Suprapubic skin (tissue), 4 donors: ENCODE data around the gene STX7. TPM values are rescaled to one million over a fixed set of nuclear protein-coding genes. Genes with fewer than 3 reads are reported as not detected.

Source experiments
- DNase-seq, 2 donors: peaks; one replicate each; pipeline ENCODE4 v3.0.0-alpha.2; 2019; ENCODE audit warnings: low spot score in 2 of 2
- H3K27ac ChIP-seq: fragments of 200-600 bp; sonication (generic); one replicate; pipeline ENCODE4 v1.5.1; 2019
- H3K27me3 ChIP-seq: fragments of 200-600 bp; sonication (generic); one replicate; pipeline ENCODE4 v1.5.1; 2019
- H3K36me3 ChIP-seq: fragments of 200-600 bp; sonication (generic); one replicate; pipeline ENCODE4 v1.5.1; 2019
- H3K4me1 ChIP-seq: fragments of 200-600 bp; sonication (generic); one replicate; pipeline ENCODE4 v1.5.1; 2019
- H3K4me3 ChIP-seq: fragments of 200-600 bp; sonication (generic); one replicate; pipeline ENCODE4 v1.5.1; 2019; ENCODE audit warnings: mild to moderate bottlenecking
- H3K9me3 ChIP-seq: fragments of 200-600 bp; sonication (generic); one replicate; pipeline ENCODE4 v1.5.1; 2019
- EP300 ChIP-seq: sonication (generic); formaldehyde crosslinking; IDR thresholded peaks from one replicate; pipeline ENCODE4 v1.6.1; 2017; ENCODE audit warnings: antibody characterized with exemption
- POLR2A ChIP-seq, 2 donors: fragments of 450-650 bp; IDR thresholded peaks; one replicate each; pipeline ENCODE4 v1.6.1; 2017; ENCODE audit warnings: antibody characterized with exemption in 2 of 2, mild to moderate bottlenecking in 2 of 2, moderate library complexity in 2 of 2
- POLR2AphosphoS5 ChIP-seq, 3 donors: sonication (generic); formaldehyde crosslinking; IDR thresholded peaks; one replicate each; pipeline ENCODE4 v1.6.1; 2017; ENCODE audit warnings: antibody characterized with exemption in 3 of 3
- WGBS: methylation state at CpG from one replicate; pipeline ENCODE4 v1.1.5; 2018; 5-methylcytosine and 5-hydroxymethylcytosine counted together
- total RNA-seq, 4 donors: library from RNA; depleted of rRNA; stranded (reverse); fragments of >200 nt; gene quantifications; one replicate each; pipeline ENCODE4 v1.1.0, GENCODE V29; 2016
- TF ChIP-seq, protein P1 (sequence below), 2 donors: fragments of 200-600 bp in 1 of 2; fragments of 450-650 bp in 1 of 2; sonication (generic) in 1 of 2; IDR thresholded peaks; one replicate each; pipeline ENCODE4 v1.5.1; 2016 to 2019; ENCODE audit warnings: antibody characterized with exemption in 2 of 2, mild to moderate bottlenecking in 1 of 2, moderate library complexity in 1 of 2

The STX7 gene
- total RNA-seq, 4 donors from 2014 or later, result 24.9 to 43.5 (median 31.8) TPM

DNA sequence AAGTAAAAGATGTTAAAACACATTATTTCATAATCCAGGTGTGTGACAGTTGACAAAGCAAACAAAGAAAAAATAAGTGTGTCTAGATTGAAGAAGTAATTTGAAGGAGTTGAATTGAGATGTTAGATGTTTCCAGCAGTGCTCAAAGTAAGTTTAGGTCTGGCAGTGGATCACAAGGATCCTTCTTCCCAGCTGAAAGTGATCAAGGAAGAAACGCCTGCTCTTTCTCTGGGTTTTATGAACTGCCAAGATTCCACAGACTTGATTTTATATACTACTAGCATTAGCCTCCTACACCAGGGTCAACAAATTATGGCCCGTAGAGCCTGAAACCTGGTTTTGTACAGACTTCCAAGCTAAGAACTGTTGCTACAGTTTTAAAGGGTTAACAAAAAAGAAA, 30.3 kb downstream of the STX7 start:
- TF ChIP-seq POLR2AphosphoS5 (IDR thresholded peaks at IDR 0.05) (no peak), POLR2A (IDR thresholded peaks at IDR 0.05) (no peak)
- Histone ChIP-seq H3K4me3 (no peak overlapping the region), H3K27ac (no peak overlapping the region), H3K36me3 (no peaks in the 10 kb centered on the region), H3K4me1 (peaks cover 27% of the 10 kb centered on the region), H3K9me3 (no peaks in the 10 kb centered on the region), H3K27me3 (no peaks in the 10 kb centered on the region)
- no peak for DNase-seq
- 43% methylated on average over 2 of the region's 2 CpGs for WGBS

DNA sequence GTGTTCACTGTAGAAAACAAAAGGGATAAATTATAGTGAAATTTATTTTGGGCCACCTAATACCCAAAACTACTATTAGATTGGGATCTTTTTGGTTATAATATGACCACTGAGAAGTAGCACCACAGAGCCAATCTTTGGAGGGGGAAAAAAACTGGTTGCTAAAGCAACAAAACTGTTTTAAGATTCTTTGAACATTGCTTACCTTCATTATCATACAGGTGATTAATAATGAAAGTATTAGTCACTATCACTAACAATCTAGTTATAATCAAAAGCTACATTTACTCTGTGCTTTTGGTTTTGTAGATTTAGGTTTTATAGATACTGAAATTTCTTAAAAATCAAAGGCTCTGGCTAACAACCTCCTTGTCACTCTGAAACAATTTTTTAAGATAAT, 31.7 kb downstream of the STX7 start:
- no peak for TF ChIP-seq EP300
- TF ChIP-seq POLR2A (IDR thresholded peaks at IDR 0.05), result no peak
- no peak for TF ChIP-seq POLR2AphosphoS5 (IDR thresholded peaks at IDR 0.05)
- TF ChIP-seq, protein P1, sequence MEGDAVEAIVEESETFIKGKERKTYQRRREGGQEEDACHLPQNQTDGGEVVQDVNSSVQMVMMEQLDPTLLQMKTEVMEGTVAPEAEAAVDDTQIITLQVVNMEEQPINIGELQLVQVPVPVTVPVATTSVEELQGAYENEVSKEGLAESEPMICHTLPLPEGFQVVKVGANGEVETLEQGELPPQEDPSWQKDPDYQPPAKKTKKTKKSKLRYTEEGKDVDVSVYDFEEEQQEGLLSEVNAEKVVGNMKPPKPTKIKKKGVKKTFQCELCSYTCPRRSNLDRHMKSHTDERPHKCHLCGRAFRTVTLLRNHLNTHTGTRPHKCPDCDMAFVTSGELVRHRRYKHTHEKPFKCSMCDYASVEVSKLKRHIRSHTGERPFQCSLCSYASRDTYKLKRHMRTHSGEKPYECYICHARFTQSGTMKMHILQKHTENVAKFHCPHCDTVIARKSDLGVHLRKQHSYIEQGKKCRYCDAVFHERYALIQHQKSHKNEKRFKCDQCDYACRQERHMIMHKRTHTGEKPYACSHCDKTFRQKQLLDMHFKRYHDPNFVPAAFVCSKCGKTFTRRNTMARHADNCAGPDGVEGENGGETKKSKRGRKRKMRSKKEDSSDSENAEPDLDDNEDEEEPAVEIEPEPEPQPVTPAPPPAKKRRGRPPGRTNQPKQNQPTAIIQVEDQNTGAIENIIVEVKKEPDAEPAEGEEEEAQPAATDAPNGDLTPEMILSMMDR (IDR thresholded peaks at IDR 0.05), result no peak
- no peaks in the 10 kb centered on the region for H3K9me3 ChIP-seq
- no peak for DNase-seq
- no peaks in the 10 kb centered on the region for H3K27me3 ChIP-seq
- H3K4me1 ChIP-seq, result peaks cover 27% of the 10 kb centered on the region
- H3K4me3 ChIP-seq, result no peak overlapping the region
- H3K36me3 ChIP-seq, result no peaks in the 10 kb centered on the region
- no peak overlapping the region for H3K27ac ChIP-seq

DNA sequence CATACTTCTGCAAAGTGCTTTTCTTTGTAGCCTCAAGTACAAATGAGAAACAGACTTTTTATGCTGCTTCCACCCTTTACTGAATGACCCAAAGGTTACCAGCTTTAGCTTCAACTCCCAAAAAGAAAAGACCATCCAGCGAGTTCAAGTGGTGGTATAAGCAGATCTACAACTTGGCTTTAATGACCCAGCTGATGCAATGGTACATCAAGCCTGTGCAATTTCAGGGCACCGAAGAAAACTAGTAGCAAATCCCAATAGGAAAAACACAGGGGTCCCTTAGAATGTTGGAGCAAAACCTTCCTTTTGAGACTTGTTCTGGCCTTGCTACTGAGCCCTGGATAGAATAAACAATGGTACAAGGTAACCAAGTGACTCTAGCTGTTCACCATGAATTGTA, 33.8 kb downstream of the STX7 start:
- H3K9me3 ChIP-seq, result no peaks in the 10 kb centered on the region
- H3K4me1 ChIP-seq, result peaks cover 27% of the 10 kb centered on the region
- H3K4me3 ChIP-seq, result no peak overlapping the region
- WGBS, result 77% methylated on average over 2 of the region's 2 CpGs
- no peaks in the 10 kb centered on the region for H3K27me3 ChIP-seq
- DNase-seq, result no peak
- H3K36me3 ChIP-seq, result no peaks in the 10 kb centered on the region
- TF ChIP-seq EP300, result no peak
- TF ChIP-seq, protein P1 (IDR thresholded peaks at IDR 0.05), result no peak
- TF ChIP-seq POLR2A (IDR thresholded peaks at IDR 0.05), result no peak
- TF ChIP-seq POLR2AphosphoS5 (IDR thresholded peaks at IDR 0.05), result no peak
- H3K27ac ChIP-seq, result no peak overlapping the region

DNA sequence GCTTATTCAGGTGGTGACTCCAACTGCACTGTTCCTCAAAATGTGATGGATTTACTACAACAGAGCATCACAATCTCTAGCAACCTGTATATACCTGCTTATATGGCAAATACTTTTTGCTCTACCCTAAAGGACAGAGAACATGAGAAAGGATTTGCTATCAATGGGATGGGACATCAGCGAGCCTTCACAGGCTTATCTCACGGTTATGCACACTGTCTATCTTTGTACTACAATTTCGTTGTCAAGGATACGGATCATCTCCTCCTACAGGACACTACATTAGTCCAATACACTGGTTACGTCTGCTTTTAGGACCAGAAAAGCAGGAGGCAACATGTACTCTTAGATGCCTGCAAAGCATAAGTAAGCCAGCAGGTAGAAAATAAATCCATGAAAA, 34.2 kb downstream of the STX7 start:
- Histone ChIP-seq H3K27ac (no peak overlapping the region), H3K27me3 (no peaks in the 10 kb centered on the region), H3K9me3 (no peaks in the 10 kb centered on the region), H3K4me1 (peaks cover 22% of the 10 kb centered on the region), H3K4me3 (no peak overlapping the region), H3K36me3 (no peaks in the 10 kb centered on the region)
- TF ChIP-seq, protein P1 (IDR thresholded peaks at IDR 0.05), result no peak
- TF ChIP-seq POLR2A (IDR thresholded peaks at IDR 0.05), result no peak
- no peak for TF ChIP-seq EP300
- TF ChIP-seq POLR2AphosphoS5 (IDR thresholded peaks at IDR 0.05), result no peak
- 92% methylated on average over 5 of the region's 5 CpGs for WGBS
- DNase-seq, result no peak

DNA sequence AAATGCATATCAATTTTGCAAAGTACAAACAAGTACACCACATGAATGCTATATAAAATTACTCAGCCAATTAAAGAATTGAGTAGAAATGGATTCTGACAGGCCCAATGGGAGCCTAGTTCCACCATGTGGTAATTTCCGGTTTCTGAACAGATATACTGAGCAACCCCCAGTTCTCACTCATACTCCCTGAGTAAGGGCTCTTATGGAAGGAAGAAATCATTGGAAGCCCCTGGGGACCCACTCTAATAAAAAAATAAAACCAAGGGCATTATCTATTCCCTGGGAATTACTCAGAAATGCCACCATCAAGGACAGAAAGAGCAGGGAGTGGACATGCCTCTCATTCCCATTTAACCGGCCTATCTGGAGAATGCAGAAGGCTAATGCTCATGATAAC, 34.6 kb downstream of the STX7 start:
- no peak for TF ChIP-seq POLR2AphosphoS5 (IDR thresholded peaks at IDR 0.05)
- TF ChIP-seq, protein P1 (IDR thresholded peaks at IDR 0.05), result no peak
- TF ChIP-seq EP300, result no peak
- TF ChIP-seq POLR2A (IDR thresholded peaks at IDR 0.05), result no peak
- Histone ChIP-seq H3K27ac (no peak overlapping the region), H3K4me1 (peaks cover 18% of the 10 kb centered on the region), H3K27me3 (no peaks in the 10 kb centered on the region), H3K9me3 (no peaks in the 10 kb centered on the region), H3K4me3 (no peak overlapping the region), H3K36me3 (no peaks in the 10 kb centered on the region)
- WGBS, result 72% methylated on average over 2 of the region's 2 CpGs
- no peak for DNase-seq

DNA sequence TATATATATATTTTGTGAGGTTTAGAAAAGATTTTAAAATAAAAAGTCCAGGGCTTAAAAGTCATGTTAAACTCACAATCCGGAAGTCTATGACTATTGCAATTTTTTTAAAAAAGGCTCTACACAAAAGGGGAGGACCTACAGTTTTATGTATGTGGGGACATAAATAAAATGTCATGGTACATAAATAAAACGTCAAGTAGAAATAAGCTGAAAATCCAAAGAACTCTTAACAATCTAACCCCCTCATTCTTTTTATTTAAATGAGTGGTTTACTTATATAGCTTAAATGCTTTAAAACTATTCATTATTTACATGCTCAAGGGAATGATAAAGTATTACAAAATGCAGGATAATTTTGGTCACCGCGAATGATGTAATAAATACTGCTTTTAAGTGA, 36.2 kb downstream of the STX7 start:
- TF ChIP-seq POLR2AphosphoS5 (IDR thresholded peaks at IDR 0.05) (no peak), POLR2A (IDR thresholded peaks at IDR 0.05) (no peak), EP300 (no peak)
- TF ChIP-seq, protein P1 (IDR thresholded peaks at IDR 0.05), result no peak
- peaks cover 11% of the 10 kb centered on the region for H3K36me3 ChIP-seq
- WGBS, result 78% methylated on average over 4 of the region's 4 CpGs
- H3K4me3 ChIP-seq, result no peak overlapping the region
- no peak for DNase-seq
- no peaks in the 10 kb centered on the region for H3K9me3 ChIP-seq
- no peaks in the 10 kb centered on the region for H3K27me3 ChIP-seq
- H3K27ac ChIP-seq, result no peak overlapping the region
- H3K4me1 ChIP-seq, result peaks cover 12% of the 10 kb centered on the region
